OCI-LY3 (cell line): Measurements from ENCODE around the gene ASTL.

Experiments used
- CTCF ChIP-seq: fragments of 200-600, 300-600 bp; sonication (generic); IDR thresholded peaks from 2 replicates; pipeline ENCODE4 v1.5.1; 2014; ENCODE audit warnings: antibody characterized with exemption, low read length, low read depth
- EZH2phosphoT487 ChIP-seq: fragments of 200-600 bp; shearing (Covaris generic); IDR thresholded peaks from 2 replicates; pipeline ENCODE4 v1.6.1; 2018; ENCODE audit warnings: antibody characterized with exemption, mixed run types, low read depth

- no peak for TF ChIP-seq CTCF
- no peak for TF ChIP-seq EZH2phosphoT487
Observed at GRCh38 chr2:96083989-96084857, 54.1 kb downstream of the ASTL start.
